Neural crest cell (in vitro differentiated cells): ENCODE results near the gene SPTB. TPM values are rescaled to one million over a fixed set of nuclear protein-coding genes. Genes with fewer than 3 reads are reported as not detected.
A peak's percentile ranks its signal among the peaks of the same experiment; 100 is the strongest.

Source experiments
- DNase-seq: peaks from one replicate; pipeline ENCODE4 v3.0.0; 2021; ENCODE audit warnings: low read depth, mixed read lengths, low spot score
- H3K27ac Mint-ChIP-seq: one replicate; pipeline ENCODE4 v1.8.0; 2021; ENCODE audit warnings: mild to moderate bottlenecking, mixed read lengths; ENCODE audit not compliant: unreplicated experiment
- H3K27me3 Mint-ChIP-seq: 2 replicates; pipeline ENCODE4 v1.8.0; 2021; ENCODE audit warnings: low read depth, mild to moderate bottlenecking, mixed read lengths
- H3K36me3 Mint-ChIP-seq: 2 replicates; pipeline ENCODE4 v1.8.0; 2021; ENCODE audit warnings: low read depth, mild to moderate bottlenecking, mixed read lengths
- H3K4me1 Mint-ChIP-seq: 2 replicates; pipeline ENCODE4 v1.8.0; 2021; ENCODE audit warnings: mixed read lengths
- H3K4me3 Mint-ChIP-seq: one replicate; pipeline ENCODE4 v1.8.0; 2021; ENCODE audit warnings: mild to moderate bottlenecking, mixed read lengths
- H3K9me3 Mint-ChIP-seq: 2 replicates; pipeline ENCODE4 v1.8.0; 2021; ENCODE audit warnings: mixed read lengths
- total RNA-seq: library from RNA; stranded (reverse); gene quantifications from 2 replicates; pipeline ENCODE4 v1.2.1, GENCODE V29; 2021
- TF ChIP-seq, protein P1 (sequence below): fragments of 200-600 bp; sonication (generic); conservative IDR thresholded peaks from 2 replicates; pipeline ENCODE4 v1.5.0; 2021; ENCODE audit warnings: antibody characterized with exemption, mild to moderate bottlenecking

SPTB gene
- total RNA-seq, 1 donor from 2014 or later = 0.16 TPM

DNA sequence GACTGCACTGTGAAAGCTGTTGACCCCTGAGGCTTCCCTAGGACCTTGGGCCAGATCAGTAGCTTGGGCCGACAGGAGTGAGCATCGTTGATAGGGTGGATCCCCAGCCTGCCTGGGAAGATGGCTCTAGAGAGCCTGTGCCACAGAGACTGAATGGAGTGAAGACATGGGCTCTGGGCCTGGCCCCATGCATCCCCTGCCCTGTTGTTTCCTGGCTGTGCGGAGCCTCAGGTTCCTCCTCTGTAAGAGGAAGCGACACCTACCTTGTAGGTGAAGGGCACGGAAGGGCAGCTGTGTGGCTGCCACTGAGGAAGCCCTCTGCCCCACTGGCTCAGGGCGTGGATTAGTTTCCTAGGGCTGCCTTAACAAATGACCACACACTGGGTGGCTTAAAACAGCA is 151.6 kb downstream of the SPTB start:
- TF ChIP-seq, protein P1, sequence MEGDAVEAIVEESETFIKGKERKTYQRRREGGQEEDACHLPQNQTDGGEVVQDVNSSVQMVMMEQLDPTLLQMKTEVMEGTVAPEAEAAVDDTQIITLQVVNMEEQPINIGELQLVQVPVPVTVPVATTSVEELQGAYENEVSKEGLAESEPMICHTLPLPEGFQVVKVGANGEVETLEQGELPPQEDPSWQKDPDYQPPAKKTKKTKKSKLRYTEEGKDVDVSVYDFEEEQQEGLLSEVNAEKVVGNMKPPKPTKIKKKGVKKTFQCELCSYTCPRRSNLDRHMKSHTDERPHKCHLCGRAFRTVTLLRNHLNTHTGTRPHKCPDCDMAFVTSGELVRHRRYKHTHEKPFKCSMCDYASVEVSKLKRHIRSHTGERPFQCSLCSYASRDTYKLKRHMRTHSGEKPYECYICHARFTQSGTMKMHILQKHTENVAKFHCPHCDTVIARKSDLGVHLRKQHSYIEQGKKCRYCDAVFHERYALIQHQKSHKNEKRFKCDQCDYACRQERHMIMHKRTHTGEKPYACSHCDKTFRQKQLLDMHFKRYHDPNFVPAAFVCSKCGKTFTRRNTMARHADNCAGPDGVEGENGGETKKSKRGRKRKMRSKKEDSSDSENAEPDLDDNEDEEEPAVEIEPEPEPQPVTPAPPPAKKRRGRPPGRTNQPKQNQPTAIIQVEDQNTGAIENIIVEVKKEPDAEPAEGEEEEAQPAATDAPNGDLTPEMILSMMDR = no peak
- Mint-ChIP-seq H3K4me3 (no peak overlapping the region), H3K27me3 (peaks cover 88% of the 10 kb centered on the region), H3K9me3 (no peaks in the 10 kb centered on the region), H3K36me3 (peaks cover 12% of the 10 kb centered on the region), H3K4me1 (peaks cover 36% of the 10 kb centered on the region), H3K27ac (no peak overlapping the region)
- DNase-seq = no peak

DNA sequence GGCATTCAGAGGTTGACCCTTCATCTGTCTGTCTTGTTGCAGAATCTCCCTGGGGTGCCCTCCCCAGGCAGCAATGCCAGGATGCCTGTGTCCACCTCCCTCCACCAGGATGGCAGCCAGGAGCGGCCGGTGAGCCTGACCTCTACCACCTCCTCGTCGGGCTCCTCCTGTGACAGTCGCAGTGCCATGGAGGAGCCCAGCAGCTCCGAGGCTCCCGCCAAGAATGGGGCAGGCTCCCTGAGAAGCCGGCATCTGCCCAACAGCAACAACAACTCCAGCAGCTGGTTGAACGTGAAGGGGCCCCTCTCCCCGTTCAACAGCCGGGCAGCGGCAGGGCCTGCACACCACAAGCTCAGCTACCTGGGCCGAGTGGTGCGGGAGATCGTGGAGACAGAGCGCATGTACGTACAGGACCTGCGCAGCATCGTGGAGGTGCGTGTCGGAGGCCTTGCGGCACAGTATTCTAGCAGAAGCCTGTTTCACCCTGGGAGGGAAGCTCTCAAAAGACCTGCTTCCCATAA is 152.1 kb downstream of the SPTB start:
- peaks cover 90% of the 10 kb centered on the region for H3K27me3 Mint-ChIP-seq
- no peak for DNase-seq
- H3K4me3 Mint-ChIP-seq = no peak overlapping the region
- no peaks in the 10 kb centered on the region for H3K9me3 Mint-ChIP-seq
- H3K4me1 Mint-ChIP-seq = peaks cover 36% of the 10 kb centered on the region
- TF ChIP-seq, protein P1 = no peak
- H3K36me3 Mint-ChIP-seq = peaks cover 12% of the 10 kb centered on the region
- no peak overlapping the region for H3K27ac Mint-ChIP-seq

DNA sequence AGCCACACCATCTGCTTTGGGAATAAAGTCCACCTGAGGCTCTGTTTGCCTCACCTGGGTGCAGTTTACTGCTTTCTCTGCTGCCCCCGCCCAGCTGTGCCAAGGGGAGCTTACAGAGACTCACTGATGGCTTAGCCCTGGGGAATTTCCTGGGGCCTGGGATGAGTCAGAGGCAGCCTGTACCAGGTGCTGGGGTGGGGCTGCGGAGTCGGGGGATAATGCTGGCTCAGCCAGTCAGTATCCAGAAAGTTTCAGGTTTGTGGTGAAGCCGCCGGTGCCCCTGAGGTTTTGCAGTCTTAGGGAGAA is 153.2 kb downstream of the SPTB start:
- H3K27me3 Mint-ChIP-seq = peaks cover 93% of the 10 kb centered on the region
- H3K4me1 Mint-ChIP-seq = peaks cover 41% of the 10 kb centered on the region
- H3K36me3 Mint-ChIP-seq = peaks cover 12% of the 10 kb centered on the region
- no peaks in the 10 kb centered on the region for H3K9me3 Mint-ChIP-seq
- DNase-seq = no peak
- H3K27ac Mint-ChIP-seq = no peak overlapping the region
- no peak overlapping the region for H3K4me3 Mint-ChIP-seq
- TF ChIP-seq, protein P1 = no peak

DNA sequence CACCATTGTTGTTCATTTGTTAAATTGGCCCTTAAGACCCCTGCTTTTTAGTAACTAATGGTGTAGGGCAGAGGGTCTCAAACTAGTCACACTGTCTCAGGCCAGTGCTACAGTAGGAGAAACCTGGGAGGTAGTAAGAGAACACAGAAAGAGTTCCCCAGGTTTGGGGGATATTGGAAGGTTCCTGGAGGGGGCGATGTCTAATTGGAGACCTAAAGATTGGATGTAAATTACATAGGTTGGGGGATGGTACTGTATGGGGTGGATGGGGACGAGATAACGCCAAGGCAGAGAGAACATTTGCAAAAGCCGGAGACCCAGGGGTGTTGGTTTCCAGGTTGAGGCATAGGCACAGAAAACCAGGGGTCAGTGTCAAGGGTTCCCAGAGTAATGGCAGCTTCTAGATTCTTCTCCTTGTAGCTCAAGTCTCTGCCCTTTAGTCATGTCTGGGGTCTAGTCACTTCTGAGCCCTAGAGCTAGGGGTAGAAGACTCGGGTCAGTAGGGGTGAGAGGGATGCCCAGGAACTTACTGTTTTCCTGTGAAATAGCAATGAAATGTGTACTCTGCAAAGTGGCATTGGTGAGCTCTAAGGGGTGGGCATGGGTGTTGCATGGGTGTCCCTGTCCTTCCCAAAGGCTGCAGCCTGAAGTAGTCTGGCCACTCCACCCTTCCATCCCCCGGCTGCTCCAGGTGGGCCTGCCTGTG is 153.7 kb downstream of the SPTB start:
- Mint-ChIP-seq H3K27me3 (peaks cover 94% of the 10 kb centered on the region), H3K4me1 (peaks cover 46% of the 10 kb centered on the region), H3K27ac (no peak overlapping the region), H3K4me3 (no peak overlapping the region), H3K36me3 (peaks cover 12% of the 10 kb centered on the region), H3K9me3 (no peaks in the 10 kb centered on the region)
- no peak for DNase-seq
- TF ChIP-seq, protein P1 = no peak

DNA sequence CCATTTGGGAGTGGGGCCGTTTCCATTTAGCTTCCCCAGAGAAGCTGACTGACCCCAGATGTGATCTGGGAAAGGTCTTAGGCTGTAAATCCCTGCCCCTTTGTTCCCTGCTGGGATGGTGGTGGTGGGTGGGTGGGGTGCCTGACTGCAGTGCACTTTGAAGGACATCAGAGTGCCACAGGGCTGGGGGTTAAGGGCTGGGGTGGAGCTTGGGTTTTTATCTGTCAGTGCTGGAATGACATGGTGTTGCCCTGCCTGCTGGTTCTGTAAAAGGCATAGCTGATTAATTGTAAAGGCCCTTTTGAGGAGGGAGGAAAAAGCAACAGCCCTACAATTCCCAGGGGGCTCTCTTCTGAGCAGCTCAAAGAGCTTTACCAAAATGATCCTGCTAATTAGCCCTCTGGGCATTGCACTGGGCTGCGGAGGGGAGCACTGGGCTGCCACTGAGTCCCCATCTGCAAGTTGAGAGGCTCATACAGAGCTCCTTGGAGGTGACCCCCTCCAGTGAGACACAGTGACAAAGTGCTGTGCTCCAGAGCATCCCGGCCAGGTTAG is 154.4 kb downstream of the SPTB start:
- Mint-ChIP-seq H3K36me3 (peaks cover 13% of the 10 kb centered on the region), H3K27me3 (peaks cover 98% of the 10 kb centered on the region), H3K27ac (no peak overlapping the region), H3K4me1 (peaks cover 51% of the 10 kb centered on the region), H3K4me3 (peak overlapping the region; percentile 35), H3K9me3 (no peaks in the 10 kb centered on the region)
- TF ChIP-seq, protein P1 = no peak
- no peak for DNase-seq
